HG03378 (cell line): ENCODE measurements around the gene PRKRA.
"Not testable (repeated sequence)": the region's sequence is repeated elsewhere in the genome, so short reads cannot be mapped to it uniquely, and the experiment has no call there.

ENCODE experiments used
- ATAC-seq: cut with Tn5 transposase; IDR thresholded peaks from one replicate; pipeline ENCODE4 v1.9.1; 2021; ENCODE audit warnings: mild to moderate bottlenecking, moderate library complexity; ENCODE audit not compliant: unreplicated experiment

The PRKRA gene

DNA sequence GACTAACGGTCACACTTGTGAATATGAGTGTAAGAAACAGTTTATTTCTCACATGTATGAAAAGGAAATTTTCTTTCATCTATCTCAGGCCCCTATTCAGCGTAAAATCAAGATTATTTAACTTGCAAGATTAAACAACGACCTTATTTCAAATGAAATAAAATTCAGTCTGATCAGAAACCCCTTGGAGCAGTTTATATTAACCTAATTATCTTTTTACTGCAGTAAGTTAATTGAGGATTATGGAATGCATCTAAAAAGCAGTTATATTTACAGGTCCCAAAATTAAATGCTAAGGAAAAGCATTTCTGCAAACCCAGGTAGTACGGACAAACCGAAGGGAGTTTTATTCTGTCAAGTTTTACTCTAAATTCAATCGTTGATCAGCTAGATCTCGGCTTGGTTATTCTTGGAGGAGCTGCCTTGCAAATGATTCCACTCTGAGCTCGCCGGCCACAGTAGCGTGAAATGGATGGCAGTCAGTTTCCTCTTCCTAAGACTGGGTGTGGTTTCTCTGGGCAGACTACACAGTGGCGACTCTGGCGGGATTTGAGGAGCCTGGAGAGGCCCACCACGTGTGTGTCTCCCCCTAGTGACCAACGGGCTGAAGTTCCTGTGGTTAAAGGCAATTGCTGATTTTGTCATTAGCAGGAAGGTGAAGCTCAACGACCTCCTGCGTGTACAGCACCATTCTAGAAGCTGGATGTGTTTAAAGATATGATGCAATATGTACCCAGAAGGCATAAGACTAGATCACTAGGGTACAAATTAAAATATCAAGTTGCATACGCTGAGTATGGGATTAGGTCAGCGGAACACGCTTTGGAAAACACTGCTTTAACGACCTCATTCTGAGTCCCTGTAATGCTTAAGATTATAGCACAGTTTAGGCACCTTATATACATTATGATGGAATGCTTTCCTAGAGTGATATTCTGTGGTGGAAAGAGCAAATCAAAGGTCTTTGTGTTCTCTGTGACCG lies 36.4 kb downstream of the PRKRA start:
- peak; percentile 86 for ATAC-seq

DNA sequence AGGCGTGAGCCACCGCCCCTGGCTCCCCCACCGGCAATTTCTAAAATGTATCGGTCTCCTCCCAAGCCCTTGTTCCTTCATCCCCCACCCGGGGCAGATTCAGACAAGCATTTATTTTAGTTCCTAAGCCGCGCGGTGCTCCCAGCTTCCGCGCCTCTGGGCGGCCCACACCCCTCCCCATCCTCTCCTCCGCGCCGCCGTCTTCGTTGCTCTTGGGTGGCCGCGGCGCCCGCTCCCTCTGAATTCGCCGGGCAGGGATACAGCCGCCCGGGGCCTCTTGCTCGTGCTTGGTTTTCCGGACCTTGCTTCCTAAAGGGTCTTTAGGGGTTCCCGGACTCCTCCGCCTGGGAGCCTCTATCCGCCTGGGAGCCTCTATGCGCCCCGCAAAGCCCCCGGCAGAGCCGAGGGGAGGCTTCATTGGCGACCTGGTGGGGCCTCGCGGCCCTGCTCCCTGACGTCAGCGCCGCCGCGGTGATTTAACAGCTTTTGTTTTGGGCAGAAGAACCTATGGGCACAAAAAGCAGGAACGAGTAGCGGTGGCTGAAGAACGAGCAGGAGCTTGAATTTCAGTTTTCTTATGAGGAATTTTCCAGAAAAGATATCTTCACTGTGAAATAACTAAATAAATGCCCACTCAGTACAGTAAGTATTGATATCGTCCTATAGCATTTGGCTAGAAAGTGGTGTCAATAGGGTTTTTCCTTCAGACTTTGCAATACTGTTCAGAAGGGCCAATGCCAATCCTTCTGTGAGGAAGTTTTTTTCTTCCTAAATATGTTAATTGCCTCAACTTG lies 37.3 kb downstream of the PRKRA start:
- peak; percentile 57 for ATAC-seq

DNA sequence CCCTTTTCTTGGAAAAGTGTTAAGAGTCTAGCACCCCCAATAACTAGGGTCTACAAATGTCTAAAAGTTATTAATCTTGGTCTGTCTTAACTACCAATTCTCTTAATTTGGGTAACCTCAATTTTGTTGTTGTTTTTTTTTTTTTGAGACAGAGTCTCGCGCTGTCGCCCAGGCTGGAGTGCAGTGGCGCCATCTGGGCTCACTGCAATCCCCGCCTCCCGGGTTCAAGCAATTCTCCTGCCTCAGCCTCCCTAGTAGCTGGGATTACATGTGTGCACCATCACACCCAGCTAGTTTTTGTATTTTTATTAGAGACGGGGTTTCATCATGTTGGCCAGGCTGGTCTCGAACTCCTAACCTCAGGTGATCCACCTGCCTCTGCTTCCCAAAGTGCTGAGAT lies 38.5 kb downstream of the PRKRA start:
- not testable (repeated sequence) for ATAC-seq

- no peak for ATAC-seq
These were observed 38.9 kb downstream of the PRKRA start for GRCh38 chr2:178412047-178412446.

DNA sequence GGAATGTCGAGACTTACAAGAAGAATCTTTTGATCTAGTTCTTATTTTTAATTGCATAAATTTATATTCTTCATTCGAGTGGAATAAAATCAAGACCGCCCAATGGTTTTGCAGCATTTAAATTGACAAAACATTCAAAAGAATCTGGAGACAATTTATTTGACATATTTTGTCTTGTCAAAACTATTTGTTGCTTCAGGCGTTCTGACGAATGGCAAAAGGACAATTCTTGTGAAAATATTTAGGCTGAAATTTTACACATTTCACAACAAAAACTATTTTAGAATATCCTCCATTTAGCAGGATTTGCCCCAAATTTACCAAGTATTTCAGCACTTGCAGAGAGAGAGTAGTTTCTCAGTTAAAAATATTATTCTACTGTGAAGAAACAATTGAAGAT lies 41.7 kb downstream of the PRKRA start:
- ATAC-seq, result no peak

DNA sequence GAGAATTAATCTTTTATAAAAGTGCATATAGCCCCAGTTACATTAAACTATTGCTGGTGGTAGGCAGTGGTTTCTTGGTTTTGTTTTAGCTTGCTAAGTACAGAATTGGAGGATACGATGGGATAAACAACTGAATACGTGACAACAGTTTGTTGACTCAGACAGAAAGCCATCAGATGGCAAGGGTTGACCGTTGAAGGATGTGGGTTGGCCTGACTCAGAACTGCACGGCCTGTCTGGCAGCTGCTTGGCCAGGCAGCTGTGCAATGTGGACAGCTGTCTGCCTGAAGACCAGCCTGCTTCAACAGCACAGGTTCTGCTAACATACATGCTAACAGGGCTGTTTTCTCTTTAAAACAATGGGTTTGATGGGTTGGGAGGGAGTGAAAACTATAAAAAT lies 46.6 kb downstream of the PRKRA start:
- ATAC-seq, result peak; percentile 99

DNA sequence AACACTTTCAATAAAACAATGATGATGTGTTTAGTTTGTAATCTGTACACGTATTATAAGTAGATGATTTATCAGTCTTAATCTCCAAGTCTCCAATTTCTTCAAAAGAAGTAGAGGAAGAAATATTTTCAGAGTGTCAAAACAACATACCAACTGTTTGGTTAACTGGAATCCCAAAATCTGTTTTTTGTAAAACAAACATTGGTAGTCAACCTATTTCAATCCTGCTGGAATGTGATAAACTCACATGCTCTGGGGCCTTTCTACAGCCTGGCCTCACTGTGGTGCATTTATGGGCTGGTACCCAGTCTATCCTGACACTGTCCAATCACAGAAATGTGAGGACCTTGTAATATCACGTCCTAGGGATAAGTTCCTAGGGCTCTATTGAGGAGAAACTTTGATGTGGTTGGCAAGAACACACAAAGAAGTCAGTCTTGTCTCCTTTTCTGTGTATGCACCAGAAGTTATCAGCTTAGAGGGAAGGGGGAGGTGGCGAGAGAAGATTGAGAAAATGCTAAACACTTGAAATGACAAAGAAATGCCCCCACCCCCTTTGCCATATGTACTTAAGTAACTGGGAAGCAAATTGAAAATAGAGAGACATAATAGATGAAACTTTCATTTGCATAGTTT lies 47.2 kb downstream of the PRKRA start:
- ATAC-seq, result peak; percentile 30

- ATAC-seq, result no peak
These were observed 49.0 kb downstream of the PRKRA start for GRCh38 chr2:178401994-178402437.

DNA sequence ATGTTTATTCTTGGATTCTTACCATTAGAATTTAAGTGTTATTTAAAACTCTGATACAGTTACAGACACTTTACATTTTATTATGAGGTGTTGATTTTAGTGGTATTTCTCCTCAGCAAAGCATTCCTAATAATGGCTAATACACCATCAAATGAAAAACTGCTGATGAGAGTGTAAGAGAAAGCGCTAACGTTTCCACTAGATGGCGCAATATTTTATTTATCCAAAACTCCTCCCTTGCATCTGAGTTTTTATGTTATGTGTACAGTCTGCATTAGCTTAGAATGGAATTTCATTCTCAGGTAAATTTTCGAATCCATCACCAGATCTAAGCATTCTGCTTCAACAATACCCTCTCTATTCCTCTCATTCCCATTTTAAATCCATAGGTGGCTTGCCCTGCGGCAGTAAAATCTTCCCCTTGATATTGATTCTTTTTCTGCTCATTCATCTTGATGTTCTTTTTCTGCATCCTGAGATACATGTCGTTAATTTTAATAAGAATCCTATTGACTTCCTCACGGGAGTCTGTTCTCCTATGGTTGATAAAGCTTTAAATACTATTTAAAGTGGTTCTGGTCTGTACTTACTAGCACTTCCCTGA lies 53.9 kb downstream of the PRKRA start:
- peak; percentile 95 for ATAC-seq

- ATAC-seq, result no peak
These were observed 54.9 kb downstream of the PRKRA start for GRCh38 chr2:178395941-178396570.

DNA sequence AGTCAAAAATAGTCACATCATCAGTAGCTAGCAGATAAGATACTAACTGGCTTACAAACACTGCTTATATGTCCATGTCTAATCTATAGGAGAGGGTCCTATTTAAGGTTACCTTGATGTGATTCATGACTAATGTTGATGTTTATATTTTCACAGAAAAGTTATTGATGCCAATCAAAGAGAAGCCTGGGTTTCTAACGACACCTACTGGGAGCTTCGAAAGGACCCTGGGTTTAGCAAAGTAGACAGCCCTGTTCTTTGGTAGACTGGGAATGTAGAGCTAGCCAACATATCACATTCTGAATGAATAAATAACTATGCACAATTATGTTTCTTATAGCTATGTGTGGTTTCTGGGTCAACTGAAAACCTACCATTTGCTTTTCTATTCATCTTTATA lies 55.7 kb downstream of the PRKRA start:
- no peak for ATAC-seq

DNA sequence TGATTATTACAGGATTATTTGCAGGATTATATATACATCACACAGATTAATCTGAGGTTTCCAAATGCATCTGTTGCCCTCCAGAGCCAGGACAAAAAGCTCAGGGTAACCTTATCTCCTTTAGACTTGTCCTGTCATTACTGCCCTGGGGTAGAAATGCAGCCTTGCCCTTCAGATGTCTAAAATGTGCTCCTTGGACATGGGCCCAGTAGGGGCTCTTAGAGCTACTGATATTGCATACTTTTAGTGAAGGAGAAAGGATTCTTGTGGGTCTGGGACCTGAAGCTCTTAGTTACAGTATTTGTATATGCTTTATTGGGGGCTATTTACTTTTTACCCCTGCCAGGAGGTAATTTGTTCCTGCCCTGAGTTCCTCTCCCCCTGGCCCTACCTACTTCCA lies 56.1 kb downstream of the PRKRA start:
- ATAC-seq, result no peak

GRCh38 chr2:178392215-178392614 lies 58.8 kb downstream of the PRKRA start:
- ATAC-seq, result no peak

GRCh38 chr2:178391701-178392100 lies 59.3 kb downstream of the PRKRA start:
- ATAC-seq, result no peak

DNA sequence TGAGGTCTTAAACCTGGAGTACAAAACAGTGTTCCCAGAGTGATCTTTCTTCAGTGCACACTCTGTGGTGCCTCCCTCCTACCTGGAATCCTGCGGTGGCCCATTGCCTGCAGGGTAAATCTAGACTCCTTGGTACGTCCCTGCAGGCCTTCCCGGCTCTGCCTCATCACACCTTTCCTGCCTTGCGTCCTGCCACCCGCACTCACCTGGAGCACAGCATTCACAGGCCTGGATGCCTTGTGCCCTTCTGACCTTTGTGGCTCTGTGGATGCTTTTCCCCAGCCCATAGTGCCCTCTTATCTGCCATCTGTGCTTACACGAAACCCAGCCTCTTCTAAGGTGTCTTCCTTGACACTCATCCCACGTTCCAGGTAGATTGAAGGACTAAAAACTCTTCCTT lies 62.7 kb downstream of the PRKRA start:
- ATAC-seq, result no peak

DNA sequence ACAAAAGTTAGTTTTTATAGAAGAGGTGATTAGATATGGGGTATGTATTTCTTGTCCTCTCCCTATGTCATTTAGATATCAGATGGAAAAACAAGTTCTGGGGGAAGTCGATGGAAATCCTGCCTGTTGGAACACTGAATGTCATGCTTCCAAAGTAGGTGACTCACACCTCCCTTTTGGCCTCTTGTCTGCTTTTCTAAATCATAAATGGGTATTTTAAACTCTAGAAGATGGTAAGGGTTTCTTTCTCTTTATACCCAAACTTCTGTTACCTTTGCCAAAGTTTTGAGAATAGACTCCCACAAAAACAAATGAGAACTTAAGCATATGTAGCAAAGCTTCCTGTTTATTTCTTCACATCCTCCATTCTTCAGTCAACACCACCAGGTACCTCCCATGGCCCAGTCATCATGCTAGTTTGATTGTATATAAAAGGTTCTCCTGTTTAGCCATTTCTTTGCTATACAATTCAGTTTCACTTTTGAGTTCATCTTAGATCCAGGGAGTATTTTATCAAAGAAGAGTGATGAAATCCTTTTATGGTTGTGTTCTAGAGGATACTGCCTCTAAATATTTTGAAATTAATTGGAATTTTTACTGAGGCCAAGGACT lies 63.9 kb downstream of the PRKRA start:
- ATAC-seq, result no peak

GRCh38 chr2:178385595-178386148 lies 65.3 kb downstream of the PRKRA start:
- no peak for ATAC-seq

DNA sequence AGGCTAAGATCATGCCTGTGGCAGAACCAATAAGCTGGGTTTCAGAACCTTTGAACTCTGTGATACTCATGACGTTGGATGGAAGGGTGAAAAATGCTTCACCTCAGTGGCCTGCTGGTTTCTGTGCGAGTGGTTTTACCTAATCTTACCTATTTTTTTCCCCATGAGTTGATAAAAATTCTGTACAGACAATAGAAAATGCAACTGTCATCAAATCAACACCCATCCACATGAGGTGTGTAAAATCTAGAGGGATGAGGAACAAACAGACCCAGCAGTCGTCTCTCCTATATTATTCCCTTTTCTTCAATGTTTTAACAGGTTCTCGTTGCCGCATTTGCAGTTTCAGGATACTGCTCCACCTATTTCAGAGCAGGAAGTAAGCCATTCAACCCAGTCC lies 67.3 kb downstream of the PRKRA start:
- ATAC-seq, result no peak
